Esophagus mucosa (tissue), 1 donor: ENCODE measurements around the gene FBL. TPM values are rescaled to one million over a fixed set of nuclear protein-coding genes. Genes with fewer than 3 reads are reported as not detected.

ENCODE experiments used
- total RNA-seq: library from RNA; stranded (reverse); gene quantifications from one replicate; pipeline ENCODE4 v1.2.4, GENCODE V29; 2023
- donor health status: DM: yes; HTN: yes; CAD: no.

FBL gene
- total RNA-seq, 1 donor from 2014 or later = 294 TPM

Other genes starting within 250 kb of the FBL start
- gene LGALS13, start 243.9 kb downstream of the FBL start, total RNA-seq = not detected
- gene LGALS16, start 190.5 kb downstream of the FBL start, total RNA-seq = not detected
- not detected for gene LGALS14, start 141.9 kb downstream of the FBL start, total RNA-seq
- gene CLC, start 108.3 kb downstream of the FBL start, total RNA-seq = not detected
- not detected for gene LEUTX, start 67.5 kb downstream of the FBL start, total RNA-seq
- gene DYRK1B, start 12.2 kb downstream of the FBL start, total RNA-seq = 10.1 TPM
- gene FCGBP, start 88.3 kb upstream of the FBL start, total RNA-seq = 25.7 TPM
- 56.7 TPM for gene PSMC4, start 124.8 kb upstream of the FBL start, total RNA-seq
- gene ZNF546, start 150.7 kb upstream of the FBL start, total RNA-seq = 1.3 TPM
- gene ZNF780B, start 209.9 kb upstream of the FBL start, total RNA-seq = 8.2 TPM
- gene ZNF780A, start 244.6 kb upstream of the FBL start, total RNA-seq = 10.2 TPM